ENCODE measurements around the gene MRC1.

Gene MRC1

DNA sequence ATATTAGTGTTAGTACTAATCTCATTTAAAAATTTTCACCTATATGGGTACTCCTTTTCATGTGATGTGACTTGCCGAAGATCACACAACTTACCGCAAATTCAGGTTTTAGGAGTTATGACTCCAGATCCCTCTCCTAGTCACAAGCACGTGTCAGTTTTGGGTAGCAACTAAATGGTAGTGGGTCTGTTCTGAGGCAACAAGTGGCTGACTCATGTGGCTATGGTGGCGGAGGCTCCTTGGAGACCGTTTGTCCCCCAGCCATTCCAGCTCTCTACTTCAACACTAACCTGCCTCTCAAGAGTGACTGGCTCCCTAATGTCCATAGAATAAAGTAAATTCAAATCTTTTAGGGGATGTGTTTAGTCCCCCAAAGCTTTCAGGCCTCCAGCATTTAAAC is 39.5 kb downstream of the MRC1 start:
- no peak for DNase-seq

- no peak for DNase-seq
These were observed 41.4 kb downstream of the MRC1 start for GRCh38 chr10:17850501-17850900.

DNA sequence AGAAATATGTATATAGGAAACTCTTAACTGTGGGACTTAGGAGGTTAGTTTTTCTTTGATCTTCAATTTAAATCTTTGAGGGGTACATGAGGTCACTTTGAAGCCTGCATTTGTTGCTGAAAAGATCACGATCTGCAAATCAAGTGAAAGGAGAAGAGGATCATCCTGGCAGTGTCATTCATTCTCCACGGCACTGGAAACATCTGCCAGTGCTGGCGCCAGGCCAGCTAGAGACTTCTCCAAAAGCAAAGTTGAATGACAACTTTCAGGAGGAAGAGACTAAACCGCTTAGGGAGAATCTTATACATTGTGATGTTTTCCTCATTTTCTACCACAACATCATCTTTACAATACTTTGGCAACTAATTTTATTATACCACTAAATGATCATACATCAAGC is 42.5 kb downstream of the MRC1 start:
- no peak for DNase-seq

DNA sequence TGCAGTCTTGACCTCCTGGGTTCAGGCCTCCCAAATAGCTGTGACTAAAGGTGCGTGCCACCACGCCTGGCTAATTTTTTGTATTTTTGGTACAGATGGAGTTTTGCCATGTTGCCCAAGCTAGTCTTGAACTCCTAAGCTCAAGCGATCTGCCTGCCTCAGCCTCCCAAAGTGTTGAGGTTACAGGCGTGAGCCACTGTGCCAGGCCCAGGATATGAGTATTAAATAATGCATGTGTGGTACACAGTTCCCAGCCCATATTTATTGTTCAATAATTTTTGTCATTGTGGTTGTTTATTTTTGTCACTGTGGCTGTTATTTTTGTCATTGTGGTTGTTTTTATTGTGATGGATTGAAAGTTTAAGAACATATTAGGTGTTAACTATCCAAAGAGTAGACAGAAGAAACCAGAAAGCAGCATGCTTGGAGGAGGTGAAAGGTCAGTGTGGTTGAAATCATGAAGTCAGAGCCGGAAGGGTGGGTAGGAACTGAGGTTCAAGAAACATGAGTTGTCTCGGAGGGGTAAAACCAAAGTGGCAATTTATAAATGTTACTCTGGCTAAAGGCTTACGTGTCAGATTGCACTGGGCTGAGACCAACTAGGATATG is 45.0 kb downstream of the MRC1 start:
- DNase-seq, result no peak

DNA sequence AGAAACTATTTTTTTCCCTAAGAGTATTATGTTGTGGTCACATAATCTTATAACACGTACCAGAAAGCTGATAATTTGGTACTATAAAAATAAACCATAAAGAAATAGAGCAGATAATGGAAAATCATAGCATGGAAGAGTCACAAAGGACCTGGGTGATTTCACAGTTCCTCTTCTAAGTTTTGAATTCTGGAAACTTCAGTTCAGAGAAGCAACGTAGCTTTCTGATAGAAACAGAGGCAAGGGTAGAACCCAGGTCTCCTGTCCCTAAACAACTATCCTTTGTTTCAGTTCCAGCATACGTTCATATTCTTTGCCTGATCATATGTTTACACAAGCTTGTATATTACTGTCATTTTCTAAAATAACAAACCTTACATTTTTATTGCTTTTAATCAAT is 47.9 kb downstream of the MRC1 start:
- no peak for DNase-seq

DNA sequence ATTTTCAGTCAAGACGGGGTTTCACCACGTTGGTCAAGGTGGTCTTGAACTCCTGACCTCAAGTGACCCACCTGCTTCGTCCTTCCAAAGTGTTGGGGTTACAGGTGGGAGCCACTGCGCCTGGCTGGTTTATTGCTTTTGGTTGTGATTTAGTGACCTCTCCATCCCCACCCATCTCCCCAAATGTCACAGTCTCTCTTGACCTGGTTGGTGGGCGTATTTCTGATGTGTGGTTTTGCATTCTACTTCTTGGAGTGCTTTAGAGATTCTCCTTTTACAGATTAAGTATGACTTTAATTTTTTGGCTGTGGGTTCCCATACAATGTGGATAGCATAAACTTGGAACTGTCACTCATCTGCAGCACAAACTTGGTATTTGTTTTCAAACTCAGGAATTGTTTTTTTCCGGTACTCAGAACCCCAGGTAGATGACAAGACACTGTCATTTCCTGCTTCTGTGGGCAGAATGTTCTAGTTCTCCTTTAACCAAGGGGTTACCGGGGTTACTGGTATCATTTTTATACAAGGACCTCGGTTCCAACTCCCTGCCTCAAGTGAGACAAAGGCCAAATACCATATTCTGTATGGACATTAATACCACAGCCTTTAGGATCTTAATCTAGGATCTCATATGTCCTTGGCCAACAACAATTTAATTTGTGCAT is 50.5 kb downstream of the MRC1 start:
- no peak for DNase-seq

- no peak for DNase-seq
These were observed 52.6 kb downstream of the MRC1 start for GRCh38 chr10:17861760-17862159.

DNA sequence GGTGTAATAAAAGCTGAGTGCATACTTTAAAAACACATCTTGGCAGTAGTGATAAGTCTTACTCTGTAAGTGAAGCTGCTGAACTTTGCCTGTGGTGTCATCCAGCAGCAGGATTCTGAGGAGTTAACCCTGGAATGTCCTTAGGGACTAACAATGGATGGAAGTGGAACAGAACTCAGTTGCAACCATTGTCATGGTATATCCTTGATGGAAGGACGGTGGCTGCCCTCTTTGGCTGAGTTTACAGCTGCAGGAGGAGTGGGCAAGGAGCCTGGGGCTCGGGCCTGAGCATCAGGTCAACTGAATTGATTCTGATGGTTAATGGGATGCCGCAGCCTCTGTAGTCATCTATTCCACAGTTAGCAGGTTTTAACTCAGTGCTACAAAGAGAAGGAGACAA is 56.2 kb downstream of the MRC1 start:
- DNase-seq, result no peak

GRCh38 chr10:17866346-17866745 is 57.2 kb downstream of the MRC1 start:
- no peak for DNase-seq

DNA sequence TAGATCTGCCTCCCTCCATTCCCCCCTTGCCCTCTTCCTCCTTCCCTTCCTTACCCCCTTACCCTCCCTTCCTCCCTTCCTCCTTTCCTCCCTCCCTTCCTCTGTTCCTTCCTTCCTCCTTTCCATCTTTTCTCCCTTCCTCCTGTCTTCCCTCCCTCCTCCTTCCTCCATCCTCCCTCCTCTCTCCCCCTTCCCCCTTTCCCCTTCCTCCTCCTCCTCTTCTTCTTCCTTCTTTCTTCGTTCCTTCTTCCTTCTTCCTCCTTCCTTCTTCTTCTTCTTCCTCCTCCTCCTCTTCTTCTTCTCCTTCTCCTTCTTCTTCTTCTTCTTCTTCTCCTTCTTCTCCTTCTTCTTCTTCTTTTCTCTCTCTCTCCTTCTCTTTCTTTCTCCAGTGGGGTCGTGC is 57.9 kb downstream of the MRC1 start:
- no peak for DNase-seq

GRCh38 chr10:17871036-17871435 is 61.9 kb downstream of the MRC1 start:
- DNase-seq, result no peak

DNA sequence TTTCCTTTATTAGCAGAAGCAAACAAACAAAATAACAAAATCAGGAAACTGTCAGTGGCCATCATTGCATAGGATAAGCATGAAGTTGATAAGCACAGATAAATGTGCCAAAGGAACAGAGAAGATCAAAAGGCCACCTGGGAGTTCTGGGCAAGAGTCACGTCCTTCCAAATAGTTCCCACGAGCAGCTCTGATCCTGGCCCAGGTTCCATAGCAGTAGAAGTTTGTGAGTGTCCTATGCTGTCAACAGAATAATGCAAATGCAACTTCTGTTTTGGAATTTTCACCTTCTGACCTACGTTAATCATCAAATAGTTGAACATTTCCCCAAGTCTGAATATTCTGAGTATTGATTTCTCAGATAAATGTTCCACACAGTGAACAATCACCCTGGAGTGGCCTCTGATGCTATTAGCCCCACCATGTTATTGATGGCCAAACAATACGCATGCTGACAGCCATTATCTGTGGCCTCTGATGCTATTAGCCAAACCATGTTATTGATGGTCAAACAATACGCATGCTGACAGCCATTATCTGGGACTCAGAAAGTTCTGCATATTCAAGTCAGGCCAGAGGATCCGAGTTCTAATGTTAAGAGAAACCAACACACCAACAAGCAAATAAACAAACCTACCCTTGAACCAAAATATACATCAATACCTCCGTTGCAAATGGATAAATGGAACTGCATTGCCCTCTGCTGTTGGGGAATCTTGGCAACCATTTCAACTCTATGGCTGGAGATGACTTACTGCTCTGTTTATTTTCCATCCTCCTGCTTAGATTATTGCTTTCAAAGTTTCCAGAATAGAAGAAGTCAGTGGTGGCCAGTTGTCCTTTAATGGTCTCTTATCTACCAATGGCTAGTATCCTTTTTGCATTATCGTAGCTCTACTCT is 63.3 kb downstream of the MRC1 start:
- DNase-seq, result no peak

DNA sequence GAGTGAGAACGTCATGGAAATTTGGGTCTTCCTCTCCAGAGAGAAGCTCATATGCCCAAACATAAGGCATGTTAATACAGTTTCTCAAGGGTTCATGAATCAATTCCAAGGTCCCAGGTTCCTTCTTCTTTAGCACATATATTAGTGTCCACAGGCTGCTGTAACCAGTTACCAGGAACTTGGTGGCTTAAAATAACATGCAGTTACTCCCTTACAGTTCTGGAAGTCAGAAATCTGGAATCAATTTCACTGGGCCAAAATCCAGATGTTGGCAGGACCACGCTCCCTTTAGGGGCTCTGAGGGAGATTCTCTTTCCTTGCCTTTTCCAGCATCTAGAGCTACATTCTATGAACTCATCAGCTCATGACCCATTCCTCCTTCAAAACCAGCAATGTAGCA is 64.8 kb downstream of the MRC1 start:
- no peak for DNase-seq

GRCh38 chr10:17877121-17877520 is 68.0 kb downstream of the MRC1 start:
- no peak for DNase-seq

- DNase-seq, result no peak
These were observed 69.7 kb downstream of the MRC1 start for GRCh38 chr10:17878896-17879295.

GRCh38 chr10:17880601-17881000 is 71.5 kb downstream of the MRC1 start:
- DNase-seq, result no peak

DNA sequence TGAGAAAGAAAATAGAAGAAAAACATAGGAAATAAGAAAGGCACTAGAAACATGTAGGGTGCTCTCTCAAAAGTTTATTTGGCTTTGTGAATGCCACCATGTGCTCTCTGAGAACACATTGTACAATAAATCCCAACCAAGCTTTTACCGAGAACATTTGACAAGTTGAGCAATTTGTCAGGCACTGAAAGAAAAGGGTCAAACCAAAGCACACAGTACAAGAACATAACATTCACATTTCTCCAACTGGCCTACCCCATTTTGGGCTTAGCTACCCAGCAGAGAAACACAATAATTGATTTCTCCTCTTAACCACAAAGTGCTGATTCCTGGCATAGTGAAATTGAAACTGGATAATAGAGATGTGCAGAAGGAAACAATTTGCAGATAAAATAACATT is 73.4 kb downstream of the MRC1 start:
- DNase-seq, result no peak

DNA sequence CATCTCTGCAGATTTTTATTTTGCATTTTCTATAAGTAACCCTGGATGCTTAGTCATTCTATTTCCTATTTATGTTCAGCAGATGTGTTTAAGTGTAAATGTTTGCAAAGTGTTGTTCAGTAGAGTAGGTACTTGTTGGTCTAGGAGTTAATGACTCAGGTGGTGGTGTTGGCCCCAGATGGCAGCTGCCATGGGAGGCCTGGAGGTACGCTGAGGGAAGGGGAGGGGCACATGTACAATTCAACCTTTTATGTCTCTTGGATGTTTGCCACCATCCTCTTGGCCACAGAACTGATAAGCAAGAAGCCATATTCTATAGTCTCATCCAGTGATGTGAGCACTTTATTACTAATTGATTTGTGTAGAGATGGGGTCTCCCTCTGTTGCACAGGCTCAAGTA is 74.5 kb downstream of the MRC1 start:
- DNase-seq, result no peak

GRCh38 chr10:17888189-17888588 is 79.0 kb downstream of the MRC1 start:
- DNase-seq, result no peak

- no peak for DNase-seq
These were observed 82.3 kb downstream of the MRC1 start for GRCh38 chr10:17891435-17891834.

DNA sequence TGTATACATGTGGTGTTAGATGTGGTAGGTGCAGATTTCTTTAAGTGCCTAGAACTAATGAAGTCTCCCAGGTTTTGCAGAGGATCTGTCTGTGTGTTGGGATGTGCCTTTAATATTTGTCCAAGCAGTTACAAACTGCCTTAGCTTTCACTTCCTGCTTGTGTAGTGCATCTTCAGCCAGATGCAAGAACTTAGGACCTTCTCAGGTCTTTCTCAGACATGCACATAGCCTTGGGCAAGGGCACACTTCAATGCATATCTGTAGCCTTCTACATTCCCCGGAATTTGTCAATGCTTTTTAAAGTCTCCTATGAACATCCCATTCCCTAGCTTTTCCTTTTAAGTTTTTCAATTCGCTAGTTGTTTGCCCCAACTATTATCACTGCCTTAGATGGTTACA is 95.4 kb downstream of the MRC1 start:
- no peak for DNase-seq

DNA sequence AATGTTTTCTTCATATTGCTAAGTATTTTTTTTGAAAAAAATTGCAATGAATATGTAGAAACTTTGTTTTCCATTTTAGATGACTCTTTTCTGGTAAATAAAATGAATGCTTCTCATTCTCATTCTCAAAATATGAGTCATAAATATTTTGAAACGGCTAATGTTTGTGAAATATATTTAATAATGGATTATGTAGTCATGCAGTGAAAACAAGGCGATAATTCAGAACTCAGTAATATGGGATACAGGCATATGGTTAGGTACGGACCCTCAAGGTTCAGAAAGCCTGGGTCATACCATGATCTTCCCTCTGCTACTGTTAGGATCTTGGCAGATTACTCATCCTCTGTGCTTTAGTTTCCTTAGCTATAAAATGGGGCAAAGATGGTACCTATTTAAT is 96.3 kb downstream of the MRC1 start:
- DNase-seq, result no peak

DNA sequence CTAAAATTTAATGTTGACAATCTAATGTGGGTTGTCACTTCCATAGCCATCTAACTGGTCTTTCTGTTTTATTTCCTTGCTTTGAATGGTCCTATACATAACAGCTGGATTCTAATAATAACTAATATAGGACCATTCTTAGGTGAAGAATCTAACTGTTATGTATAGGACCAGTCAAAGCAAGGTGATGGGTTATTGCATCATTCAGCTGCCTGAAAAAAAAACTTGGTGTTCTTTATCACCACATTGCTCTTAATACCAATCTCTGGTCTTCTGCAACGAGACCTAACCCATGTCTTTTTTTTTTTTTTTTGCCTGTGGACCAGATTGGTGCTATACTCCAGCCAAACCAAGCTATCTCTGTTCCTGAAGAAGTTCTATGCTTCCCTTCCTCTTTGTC is 96.9 kb downstream of the MRC1 start:
- no peak for DNase-seq

GRCh38 chr10:17907641-17908040 is 98.5 kb downstream of the MRC1 start:
- DNase-seq, result no peak

Data from activated naive CD4-positive, alpha-beta T cell treated with anti-CD3 and anti-CD28 coated beads, Interleukin-2, amount 50 U/mL, for 16 hours (primary cell).